Measurements from ENCODE around the gene PRSS38.
A peak's percentile ranks its signal among the peaks of the same experiment; 100 is the strongest.

Gene PRSS38

DNA sequence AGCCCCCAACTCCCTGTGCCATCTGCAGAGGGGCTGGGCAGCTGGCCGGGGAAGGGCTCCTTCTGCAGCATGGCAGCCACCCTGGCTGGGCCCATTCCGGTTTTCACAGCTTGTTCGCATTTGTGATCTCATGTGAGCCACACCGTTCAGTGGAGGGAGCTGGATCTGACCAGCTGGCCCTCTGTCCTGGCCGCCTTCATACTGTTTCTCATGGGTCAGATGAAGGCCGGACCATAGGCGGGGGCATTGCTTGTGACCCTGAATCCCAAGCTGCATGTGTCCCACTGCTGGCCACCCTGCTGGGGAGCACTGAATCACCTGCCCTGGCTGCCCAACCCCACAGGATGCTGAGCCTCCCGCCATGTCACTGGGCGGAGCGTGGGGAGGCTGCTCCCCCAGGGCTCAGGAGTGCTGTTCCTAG, 36.4 kb upstream of the PRSS38 start:
- no peak for DNase-seq

DNA sequence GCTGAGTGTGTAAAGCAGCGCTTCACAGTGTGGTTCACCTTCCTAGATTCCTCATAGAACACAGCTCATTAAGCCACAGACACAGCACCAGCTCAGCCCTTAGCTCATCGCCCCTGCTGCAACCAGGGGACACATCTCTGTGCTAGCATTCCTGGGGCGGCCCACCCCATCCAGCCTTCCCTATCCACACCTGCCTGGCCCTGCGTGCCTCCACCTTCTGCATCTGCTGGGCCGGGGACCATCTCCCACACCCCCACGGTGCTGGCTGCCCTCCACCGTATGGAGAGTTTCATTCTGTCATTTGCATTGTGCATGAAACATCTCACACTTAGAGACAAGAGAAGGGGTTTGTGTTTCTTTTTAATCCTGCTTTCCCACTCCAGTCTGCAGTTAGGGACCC, 35.8 kb upstream of the PRSS38 start:
- no peak for DNase-seq

DNA sequence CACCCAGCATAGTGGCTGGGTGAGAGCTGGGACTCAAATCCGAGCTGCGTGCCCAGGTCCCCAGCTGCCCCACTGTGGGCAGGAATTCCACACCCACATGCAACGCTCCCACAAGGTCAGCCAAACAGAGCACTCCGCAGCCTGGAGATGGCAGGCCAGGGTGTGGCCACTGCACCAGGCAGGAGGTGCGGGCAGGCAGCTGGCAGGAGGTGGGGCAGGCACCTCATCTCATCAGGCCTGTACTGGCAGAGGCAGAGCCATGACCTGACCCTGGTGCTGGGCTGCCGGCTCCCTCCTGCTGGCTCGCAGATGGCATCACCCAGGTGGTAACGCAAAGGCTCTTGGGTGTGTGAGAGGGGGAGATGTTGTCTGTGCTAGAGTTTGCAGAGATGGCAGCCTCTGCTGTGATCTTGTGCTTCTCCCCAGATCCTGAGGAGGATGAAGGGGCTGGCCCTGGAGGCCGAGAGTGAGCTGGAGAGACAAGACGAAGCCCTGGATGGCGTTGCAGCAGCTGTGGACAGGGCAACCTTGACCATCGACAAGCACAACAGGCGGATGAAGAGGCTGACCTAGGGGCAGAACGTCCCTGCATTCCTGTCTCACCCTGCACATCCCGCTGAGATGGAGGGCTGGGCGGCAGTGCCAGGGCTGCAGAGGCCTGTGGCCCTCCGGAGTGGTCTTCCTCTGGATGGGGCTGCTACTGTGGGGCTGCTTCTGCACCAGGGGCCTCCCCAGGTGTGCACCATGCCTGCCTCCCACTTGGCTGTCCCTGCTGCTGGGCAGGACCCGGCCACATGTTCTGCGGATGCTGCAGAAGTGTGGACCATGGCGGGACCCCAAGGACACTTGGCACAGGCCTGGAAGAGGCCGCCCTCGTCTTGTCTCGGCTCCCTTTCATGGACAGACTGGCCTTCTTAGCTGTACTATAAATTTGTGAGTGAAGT, 35.1 kb upstream of the PRSS38 start:
- DNase-seq, result no peak

DNA sequence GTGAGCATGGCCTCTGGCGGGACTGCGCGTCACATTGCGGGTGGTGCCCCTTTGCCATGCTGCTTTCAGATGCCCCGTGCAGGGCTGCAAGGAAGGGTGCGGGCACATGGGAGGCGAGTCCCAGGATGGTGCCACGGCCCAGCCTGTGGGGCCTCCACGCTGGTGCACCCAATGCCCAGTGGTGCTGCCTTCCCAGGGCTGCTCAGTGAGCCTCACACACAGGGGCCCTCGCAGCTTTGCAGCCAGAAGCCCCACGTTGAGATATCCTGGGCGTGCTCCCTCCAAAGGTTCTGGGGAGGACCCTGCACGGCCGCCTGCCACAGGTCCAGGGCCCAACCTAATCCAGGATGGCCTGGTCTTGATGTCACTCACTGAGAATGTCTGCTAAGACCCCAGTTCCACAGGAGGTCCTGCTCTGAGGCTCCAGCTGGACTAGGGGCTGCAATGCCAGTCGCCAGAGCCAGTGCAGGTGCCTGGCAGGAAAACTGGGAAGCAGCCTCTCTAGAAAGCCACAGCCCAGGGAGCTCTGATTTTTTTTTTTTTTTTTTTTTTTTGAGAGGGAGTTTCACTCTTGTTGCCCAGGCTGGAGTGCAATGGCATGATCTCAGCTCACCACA, 34.1 kb upstream of the PRSS38 start:
- no peak for DNase-seq

DNA sequence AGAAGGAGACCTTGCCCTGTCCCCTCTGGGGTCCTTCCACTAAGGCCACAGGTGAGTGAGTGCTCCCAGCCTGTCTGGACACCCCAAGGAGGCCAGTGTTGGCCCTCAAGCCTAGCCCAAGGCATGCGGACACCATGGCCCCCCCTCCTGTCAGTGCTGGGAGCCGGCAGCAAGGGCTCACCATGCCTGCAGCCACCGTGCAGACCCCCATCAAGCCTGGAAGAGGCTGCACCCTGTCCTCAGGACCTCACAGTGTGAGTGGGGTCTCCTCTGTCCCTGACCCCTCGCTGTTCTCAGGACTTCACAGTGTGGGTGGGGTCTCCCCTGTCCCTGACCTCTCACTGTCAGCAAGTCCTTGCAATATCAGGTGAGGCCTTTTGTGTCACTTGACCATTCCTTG, 33.2 kb upstream of the PRSS38 start:
- DNase-seq, result no peak

DNA sequence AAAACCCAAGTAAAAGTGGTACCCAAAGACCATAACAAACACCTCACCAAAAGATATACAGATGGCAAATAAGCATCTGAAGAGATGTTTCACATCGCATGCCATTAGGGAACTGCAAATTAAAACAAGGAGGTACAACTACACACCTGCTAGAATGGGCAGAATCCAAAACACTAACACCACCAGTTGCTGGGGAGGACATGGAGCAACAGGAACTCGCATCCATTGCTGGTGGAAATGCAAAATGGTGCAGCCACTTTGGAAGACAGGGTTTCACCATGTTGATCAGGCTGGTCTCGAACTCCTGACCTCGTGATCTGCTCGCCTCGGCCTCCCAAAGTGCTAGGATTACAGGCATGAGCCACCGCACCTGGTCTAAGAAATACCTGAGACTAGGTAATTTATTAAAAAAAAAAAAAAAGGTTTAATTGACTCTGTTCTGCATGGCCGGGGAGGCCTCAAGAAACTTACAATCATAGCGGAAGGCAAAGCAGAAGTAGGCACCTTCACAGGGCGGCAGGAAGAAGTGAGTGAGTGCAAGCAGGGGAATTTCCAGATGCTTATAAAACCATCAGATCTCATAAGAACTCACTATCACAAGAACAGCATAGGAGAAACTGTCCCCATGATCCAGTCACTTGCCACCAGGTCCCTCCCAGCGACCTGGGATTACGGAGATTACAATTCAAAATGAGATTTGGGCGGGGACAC, 30.2 kb upstream of the PRSS38 start:
- no peak for DNase-seq

DNA sequence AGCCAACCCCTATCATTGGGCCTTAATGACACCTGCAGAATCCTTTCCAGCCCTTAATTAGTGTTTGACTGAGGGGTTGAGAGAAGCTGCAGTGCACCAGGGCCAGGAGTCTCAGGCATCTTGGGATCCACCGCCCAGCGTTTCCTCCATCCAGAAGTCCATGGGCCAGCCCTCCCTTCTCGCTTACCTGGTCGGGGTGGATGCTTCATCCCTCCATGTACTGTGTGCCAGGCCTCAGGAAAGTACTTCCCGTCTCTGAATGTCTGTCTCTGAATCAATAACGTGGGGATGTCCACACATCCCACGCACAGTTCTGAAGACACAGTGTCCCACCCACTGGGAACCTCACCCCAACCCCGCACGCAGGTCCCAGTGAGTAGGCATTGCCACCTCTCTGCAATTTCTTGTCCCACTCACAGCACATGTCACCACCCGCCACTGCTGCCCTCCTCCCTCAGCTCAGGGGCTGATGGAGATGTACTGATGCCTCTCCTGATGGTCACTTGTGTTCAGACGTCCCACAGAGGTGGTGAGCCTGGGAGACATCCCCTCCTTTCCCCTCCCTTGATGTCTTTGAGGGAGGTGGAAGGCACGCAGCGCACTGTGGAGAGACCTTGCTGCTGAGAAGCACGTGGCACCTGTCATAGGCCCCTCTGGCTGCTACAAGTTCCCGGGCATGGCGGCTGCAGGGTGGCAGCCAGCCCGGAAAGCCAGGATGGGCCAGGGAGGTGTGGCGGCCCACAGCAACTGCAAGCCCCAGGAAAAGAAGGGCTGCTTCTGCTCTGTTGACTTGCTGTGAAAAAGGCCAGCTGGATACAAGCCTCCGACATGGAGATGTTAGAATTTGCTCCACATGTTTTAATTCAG, 29.4 kb upstream of the PRSS38 start:
- no peak for DNase-seq

DNA sequence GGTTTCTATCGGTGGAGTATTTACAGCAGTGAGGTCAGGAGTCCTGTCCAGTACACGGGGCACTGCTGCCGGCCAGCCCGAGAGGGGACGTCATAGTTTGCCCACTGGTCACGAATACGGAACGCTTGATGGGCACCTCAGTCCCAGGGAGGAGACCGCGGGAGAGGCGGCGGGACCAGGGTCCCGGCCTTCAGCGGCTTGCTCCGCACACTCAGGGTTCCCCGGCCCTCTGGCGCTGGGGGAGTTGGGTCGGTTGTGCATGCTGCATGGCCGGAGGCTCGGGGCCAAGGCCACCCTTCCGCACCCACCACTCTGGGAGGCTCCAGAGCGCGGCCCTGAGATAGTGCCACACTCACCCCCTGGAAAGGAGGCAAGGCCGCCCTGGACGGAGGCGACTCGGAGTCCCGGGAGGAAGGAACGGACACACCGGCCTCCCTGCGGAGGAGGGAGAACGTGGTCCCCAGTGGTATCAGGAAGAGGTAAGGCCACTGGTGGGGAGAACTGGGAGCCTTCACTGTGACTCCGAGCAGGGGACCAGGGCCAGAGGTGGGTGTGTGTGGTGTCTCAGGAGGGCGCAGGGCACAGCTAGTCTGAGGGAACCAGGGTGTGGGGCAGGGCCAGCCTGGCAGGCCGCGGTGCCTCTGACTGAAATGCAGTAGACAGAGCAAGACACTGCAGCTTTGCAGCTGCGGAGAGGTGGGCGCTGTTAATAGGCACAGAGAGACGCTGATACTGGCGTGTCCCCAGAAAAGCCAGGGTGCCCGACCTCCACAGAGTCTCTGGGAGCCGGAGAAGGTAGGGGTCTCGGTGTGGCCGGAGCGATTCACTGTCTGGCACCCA, 28.6 kb upstream of the PRSS38 start:
- peak in 2 of 4 experiments; percentile 11 to 32 for DNase-seq

DNA sequence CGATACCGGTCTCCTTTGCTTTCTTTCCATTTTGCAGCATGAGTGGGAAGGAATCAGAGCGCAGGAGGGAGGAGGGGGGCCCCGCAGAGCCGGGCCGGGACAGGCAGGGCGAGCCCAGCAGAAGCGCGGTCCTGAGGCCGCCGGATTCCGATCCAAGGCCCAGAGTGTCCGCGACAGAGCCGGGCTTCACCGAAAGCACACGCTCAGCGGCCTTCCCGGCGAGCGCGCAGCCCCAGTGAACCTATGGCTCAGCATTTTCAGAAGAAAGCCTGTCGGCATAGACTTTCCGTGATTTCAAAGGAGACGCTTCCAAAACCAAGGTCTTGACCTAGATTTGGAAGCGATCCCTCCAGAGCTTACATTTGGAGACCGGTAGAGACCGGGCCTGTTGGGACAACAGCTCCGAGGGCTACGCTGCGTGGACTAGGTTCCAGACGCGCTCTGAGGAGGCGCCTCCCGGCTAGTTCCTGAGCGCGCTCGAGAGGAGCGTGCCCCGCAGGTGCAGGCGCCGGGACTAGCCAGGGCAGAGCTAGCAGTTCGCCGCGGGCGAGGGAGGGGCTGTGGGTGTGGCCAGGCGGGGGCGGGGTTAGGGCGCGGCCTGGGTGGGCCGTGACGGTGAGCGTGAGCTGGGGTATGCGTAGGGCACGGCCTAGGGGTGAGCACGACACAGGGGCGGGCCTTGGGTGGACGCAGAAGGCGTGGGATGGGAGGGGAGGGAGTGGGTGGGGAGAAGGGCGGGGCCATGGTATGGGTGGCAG, 27.8 kb upstream of the PRSS38 start:
- DNase-seq, result peak; percentile 82 to 94 (median 88)

DNA sequence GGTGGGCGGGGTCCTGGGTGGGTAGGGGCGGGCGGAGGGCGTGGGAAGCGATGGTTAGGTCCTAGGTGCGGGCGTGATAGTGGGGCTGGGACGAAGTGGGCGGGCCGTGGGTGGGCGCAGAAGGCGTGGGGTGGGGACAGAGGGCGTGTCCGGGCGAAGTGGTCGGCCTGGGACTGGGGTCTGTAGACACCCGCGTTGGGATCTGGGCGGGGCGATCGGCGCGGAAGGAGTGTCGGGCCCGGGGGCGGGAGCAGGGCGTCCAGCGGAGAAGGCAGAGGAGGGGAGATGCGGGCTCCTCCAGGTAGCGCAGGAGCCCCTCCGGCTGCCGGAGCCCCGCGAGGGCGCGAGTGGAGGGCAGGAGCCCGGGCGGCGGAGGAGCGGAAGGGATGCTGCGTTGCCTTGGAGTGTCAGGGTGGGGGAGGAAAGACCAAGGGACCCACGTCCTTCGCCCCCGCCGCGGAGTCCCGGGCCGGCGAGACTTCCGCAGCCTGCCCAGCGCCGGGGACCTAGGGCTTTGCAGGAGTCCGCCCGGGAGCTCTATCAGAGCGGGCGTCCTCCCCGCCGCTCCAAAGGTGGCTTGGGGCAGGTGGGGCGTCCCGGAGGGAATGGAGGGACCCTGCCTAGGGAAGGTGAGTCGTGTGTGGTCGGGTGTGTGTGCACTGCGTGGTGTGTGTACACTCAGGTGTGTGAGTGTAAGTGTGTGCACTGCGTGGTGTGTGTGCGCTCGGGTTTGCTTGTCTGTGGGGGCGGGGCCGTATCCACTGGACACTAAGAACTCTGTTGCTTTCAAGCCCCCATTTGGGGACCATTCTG, 27.0 kb upstream of the PRSS38 start:
- DNase-seq, result peak in 3 of 4 experiments; percentile 28 to 69 (median 32)

DNA sequence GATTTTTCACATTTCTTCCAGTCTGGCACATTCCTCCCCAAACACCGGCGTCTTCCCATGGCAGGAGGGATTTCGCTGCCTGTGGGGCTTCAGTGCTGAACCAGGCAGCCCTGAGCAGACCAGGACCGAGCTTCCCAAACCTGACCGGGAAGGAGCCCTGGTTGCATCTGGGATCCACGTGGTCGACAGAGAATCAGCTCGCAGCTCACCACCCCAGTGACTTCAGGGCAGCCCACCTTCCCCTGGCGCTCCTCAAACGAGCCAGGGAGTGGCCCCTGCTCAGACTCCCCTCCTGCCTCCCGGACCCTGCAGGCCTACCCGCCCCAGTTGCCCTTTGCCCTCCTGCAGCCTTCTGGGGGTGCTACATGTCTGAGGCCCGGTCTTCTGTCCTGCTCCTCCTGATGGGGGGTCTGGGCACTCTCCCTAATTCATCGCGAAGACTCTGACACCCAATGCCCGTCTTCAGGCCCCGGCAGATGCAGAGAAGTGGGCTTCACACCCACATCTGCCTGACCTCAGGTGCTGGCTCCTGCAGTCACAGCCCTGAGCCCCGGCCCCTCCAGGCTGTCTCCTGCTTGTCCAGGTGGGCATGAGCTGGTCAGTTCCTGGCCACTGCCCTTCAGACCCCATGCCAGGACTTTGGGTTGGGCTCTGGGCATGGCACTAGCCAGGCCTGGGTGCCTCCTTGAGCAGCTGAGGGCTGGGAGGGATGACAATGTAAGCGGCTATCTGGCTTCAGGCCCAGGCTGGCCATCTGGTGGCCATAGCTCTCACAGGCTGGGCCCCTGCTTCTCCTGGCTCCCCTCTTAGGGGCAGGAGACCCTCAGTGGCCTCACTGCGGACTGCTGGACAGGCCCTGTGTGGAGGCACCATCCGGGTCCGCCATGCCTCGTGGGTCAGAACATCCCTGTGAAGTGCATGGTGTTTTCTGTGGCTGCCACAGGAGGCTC, 26.1 kb upstream of the PRSS38 start:
- DNase-seq, result no peak

DNA sequence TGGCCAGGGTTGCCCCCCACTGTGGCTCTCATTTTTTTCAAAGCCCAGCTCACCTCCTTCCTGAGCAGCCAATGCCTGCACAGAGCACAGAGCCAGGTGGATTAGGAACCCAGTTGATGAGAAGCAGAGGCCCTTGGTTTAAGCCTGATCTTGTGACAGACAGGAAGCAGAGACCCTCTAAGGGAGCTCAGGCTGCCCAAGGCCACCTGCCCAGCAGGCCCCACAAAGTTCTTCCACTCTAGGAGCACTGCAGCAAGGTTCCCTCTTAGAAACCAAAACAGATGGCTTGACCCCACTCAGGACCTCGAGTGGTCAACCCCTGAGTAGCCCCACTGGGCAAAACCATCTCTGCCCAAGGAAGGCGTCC, 25.5 kb upstream of the PRSS38 start:
- no peak for DNase-seq

DNA sequence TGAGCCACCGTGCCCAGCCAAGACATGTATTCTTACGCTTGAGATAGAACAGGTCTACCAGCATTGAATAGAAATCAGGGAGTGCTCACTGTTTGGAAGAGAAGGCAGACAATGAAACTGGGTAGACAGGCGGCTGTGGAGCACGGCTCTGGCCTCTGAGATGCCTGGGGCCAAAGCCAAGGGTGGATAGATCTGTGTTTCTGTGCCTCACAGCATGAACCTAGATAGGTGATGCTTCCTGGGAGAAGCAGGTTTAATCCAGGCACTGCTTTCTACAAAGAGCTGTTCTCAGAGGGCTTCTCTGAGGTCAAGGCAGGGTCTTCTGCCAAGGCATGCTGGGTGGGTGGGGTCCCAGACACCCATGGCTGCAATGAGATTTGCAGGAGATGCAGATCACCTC, 24.6 kb upstream of the PRSS38 start:
- DNase-seq, result no peak

DNA sequence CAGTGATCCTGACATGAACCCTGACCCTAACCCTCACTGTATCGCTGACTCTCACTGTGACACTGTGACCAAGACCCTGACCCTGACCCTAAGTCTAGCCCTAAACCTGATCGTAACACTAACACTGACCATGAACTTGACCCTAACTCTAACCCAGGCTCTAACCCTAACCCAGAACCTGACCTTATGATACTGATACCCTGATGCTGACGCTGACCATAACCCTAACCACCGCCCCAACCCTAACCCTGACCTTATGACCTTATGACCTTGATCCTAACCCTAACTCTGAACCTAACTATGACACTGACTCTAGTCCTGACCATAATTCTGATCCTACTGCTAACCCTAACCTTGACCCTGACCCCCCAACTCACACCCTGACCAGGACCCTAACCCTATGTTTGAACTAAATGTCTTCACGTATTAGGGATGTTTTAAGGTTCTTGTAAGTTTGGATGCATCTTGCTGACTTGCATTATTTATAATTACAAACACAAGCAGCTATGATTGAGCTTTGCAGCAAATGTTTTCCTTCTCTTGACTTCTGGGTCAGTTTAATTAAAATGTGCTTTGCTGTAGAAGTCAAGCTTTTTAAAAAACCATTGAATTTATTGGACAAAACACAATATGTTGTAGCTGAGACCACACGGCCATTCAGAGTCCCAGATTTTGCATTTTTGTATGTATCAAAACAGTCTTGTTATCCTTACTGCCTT, 23.9 kb upstream of the PRSS38 start:
- no peak for DNase-seq

DNA sequence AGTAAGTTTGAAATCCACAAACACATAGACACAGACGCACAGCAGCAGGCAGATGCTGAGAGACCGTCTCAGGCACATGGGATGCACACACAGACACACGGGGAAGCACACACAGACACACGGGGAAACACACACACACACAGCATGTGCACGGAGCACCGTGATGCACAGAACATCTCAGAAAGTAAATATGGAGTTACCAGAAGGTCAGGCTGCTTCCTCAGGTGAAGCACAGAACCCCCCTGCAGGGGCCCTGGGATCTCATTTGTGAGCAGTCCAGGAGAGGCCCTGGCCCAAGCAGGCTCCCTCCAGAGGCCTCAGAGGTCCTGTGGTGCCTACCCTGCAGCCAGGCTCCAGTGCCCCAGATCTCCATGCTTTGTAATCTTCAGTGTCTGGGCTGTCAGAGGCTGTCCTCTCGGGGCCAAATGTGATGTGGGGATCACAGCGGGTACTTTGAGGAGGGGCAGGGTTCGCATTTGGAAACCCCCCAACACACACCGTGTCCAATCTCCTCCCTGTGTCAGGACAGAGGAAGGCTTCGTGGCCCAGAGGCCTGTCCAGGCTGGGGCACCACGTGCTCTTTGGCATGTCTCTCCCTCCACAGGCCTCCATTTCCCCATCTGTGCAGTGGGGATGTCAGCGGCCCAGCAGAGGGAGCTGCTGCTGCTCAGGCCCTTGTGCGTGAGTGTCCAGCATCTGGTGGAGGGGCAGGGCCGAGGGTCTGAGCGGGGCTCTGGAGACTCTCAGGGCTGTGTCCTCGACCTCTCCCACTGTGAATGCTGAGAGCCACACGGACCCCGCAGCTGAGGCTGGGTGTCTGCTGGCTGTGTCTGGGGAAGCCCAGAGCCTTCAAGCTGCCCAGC, 23.0 kb upstream of the PRSS38 start:
- no peak for DNase-seq

DNA sequence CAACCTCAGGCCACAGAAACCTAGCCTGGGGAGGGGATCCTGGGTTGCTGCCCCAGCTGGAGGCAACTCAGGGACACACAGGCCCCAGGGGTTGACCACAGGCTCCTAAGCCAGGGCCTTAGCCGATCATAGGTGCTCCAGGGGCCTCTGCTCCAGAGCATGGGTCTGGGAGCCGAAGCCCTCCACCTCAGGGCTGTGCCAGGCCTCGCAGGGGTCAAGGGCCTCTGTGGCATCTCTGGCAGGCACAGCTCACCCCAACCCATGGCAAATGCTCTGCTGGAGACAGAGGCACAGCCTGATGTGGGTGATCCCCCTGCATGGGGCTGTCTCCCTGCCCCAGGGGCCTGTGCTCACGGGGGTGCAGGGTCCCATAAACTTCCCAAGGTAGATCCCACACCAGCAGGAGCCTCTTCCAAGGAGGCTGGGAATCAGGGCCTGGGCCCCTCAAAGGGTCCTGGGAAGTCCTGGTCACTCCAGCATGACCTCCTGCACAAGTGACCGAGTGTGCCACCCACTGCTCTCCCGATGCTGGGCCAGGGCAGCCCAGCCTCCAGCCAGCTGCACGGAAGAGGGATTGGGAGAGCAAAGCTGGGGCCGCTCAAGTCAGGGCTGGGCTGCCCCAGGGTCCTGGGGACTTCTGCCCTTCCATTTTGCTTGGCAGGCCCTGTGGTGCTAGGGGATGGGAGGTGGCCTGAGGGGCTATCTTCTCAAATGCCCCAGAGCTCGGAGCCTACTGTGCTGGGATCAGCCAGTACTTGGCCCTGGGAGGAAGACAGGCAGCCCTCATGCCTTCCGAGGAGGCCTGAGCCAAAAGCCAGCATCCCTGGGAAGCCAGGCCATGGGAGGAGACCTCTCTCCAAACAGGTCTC, 22.2 kb upstream of the PRSS38 start:
- DNase-seq, result no peak

Measured in suppressor macrophage (primary cell).